ENCODE measurements around the gene GAPVD1. TPM values are rescaled to one million over a fixed set of nuclear protein-coding genes. Genes with fewer than 3 reads are reported as not detected.
"Not testable (repeated sequence)": the region's sequence is repeated elsewhere in the genome, so short reads cannot be mapped to it uniquely, and the experiment has no call there.

Gene GAPVD1
- total RNA-seq, 1 donor from 2014 or later, result 54.8 TPM

GRCh38 chr9:125272697-125273096 lies 11.1 kb downstream of the GAPVD1 start:
- H3K4me1 ChIP-seq, result peaks cover 50% of the 10 kb centered on the region
- no peak overlapping the region for H3K4me3 ChIP-seq
- H3K36me3 ChIP-seq, result no peaks in the 10 kb centered on the region
- H3K9me3 ChIP-seq, result no peaks in the 10 kb centered on the region
- TF ChIP-seq POLR2A (IDR thresholded peaks at IDR 0.05) (no peak), CTCF (IDR thresholded peaks at IDR 0.05) (no peak), POLR2AphosphoS5 (IDR thresholded peaks at IDR 0.05; ENCODE audit: insufficient read depth in 1 of 2, low read depth in 1 of 2) (no peak)
- H3K27ac ChIP-seq, result no peak overlapping the region
- no peaks in the 10 kb centered on the region for H3K27me3 ChIP-seq
- no peak for DNase-seq (ENCODE audit: extremely low spot score in 2 of 2)
- intact Hi-C loops (cut with DNase I), result no loop called here

GRCh38 chr9:125276771-125277170 lies 15.1 kb downstream of the GAPVD1 start:
- no peak overlapping the region for H3K4me3 ChIP-seq
- no peaks in the 10 kb centered on the region for H3K27me3 ChIP-seq
- H3K4me1 ChIP-seq, result peaks cover 38% of the 10 kb centered on the region
- no peak for DNase-seq (ENCODE audit: extremely low spot score in 2 of 2)
- H3K36me3 ChIP-seq, result no peaks in the 10 kb centered on the region
- H3K9me3 ChIP-seq, result no peaks in the 10 kb centered on the region
- no peak for TF ChIP-seq POLR2AphosphoS5 (IDR thresholded peaks at IDR 0.05; ENCODE audit: insufficient read depth in 1 of 2, low read depth in 1 of 2)
- TF ChIP-seq POLR2A (IDR thresholded peaks at IDR 0.05), result no peak
- TF ChIP-seq CTCF (IDR thresholded peaks at IDR 0.05), result no peak
- intact Hi-C loops (cut with DNase I), result no loop called here
- no peak overlapping the region for H3K27ac ChIP-seq

DNA sequence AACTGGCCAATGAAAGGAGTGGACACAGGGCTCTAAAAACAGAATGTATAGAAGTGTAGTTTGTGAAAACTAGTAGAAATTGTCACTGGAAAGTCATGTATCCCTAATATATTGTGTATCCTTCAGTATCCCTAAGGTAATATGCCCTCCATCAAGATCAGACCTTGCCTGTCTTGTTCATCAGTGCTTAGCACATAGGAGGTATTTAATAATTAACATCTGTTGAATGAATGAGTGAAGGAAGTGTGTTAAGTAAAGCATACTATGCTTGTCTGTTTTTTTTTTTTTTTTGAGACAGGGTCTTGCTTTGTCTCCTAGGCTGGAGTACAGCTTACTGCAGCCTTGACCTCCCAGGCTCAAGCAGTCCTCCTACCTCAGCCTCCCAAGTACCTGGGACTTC lies 15.8 kb downstream of the GAPVD1 start:
- intact Hi-C loops (cut with DNase I), result no loop called here
- DNase-seq (ENCODE audit: extremely low spot score in 2 of 2), result no peak
- Histone ChIP-seq H3K9me3 (no peaks in the 10 kb centered on the region), H3K36me3 (no peaks in the 10 kb centered on the region), H3K27me3 (no peaks in the 10 kb centered on the region), H3K27ac (no peak overlapping the region), H3K4me1 (peaks cover 32% of the 10 kb centered on the region), H3K4me3 (no peak overlapping the region)
- no peak for TF ChIP-seq CTCF (IDR thresholded peaks at IDR 0.05)
- no peak for TF ChIP-seq POLR2A (IDR thresholded peaks at IDR 0.05)
- no peak for TF ChIP-seq POLR2AphosphoS5 (IDR thresholded peaks at IDR 0.05; ENCODE audit: insufficient read depth in 1 of 2, low read depth in 1 of 2)

DNA sequence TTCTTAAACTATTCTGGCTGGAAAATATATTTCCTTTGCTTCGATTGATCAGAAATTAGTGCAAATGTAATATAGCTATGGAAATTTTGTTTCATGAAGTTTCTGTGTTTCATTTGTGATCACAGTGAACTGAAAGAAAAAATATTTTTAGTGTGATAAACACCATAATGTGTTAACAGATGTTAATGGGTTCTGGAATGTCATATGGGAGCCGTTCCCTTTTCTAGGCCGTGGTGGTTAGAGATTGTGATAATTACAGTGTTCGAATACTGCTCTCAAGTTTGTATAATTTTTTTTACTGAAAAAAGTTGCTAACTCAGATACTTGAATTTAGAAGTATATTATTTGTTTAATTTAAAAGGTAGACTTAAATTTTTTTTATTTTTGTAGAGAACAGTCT lies 19.3 kb downstream of the GAPVD1 start:
- H3K27me3 ChIP-seq, result no peaks in the 10 kb centered on the region
- no peak overlapping the region for H3K4me3 ChIP-seq
- H3K9me3 ChIP-seq, result no peaks in the 10 kb centered on the region
- H3K27ac ChIP-seq, result no peak overlapping the region
- H3K4me1 ChIP-seq, result peaks cover 27% of the 10 kb centered on the region
- no peak for TF ChIP-seq CTCF (IDR thresholded peaks at IDR 0.05)
- TF ChIP-seq POLR2AphosphoS5 (IDR thresholded peaks at IDR 0.05; ENCODE audit: insufficient read depth in 1 of 2, low read depth in 1 of 2), result no peak
- no peak for TF ChIP-seq POLR2A (IDR thresholded peaks at IDR 0.05)
- intact Hi-C loops (cut with DNase I), result loop anchor here (5.0 kb wide), 1 partner anchor 1936 kb away; no protein-coding TSS in a partner anchor
- no peak for DNase-seq (ENCODE audit: extremely low spot score in 2 of 2)
- H3K36me3 ChIP-seq, result no peaks in the 10 kb centered on the region

DNA sequence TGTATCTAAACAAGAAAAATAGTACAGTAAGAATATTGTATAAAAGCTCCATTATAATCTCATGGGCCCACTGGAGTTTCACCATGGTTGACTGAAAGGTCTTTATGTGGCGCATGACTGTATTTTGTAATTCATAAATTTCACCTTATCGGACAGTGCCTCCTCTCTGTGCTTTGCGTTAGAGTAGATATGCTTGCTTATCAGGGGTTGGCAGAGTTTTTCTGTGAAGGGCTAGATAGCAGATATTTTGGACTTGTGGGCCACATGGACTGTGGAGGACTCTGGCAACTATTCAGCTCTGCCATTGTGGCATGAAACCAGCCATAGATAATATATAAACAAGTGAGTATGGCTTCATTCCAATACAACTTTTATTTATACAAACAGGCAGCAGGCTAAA lies 23.2 kb downstream of the GAPVD1 start:
- H3K27ac ChIP-seq, result no peak overlapping the region
- no peaks in the 10 kb centered on the region for H3K36me3 ChIP-seq
- intact Hi-C loops (cut with DNase I), result loop anchor here (5.0 kb wide), 1 partner anchor 1932 kb away; no protein-coding TSS in a partner anchor
- H3K9me3 ChIP-seq, result no peaks in the 10 kb centered on the region
- H3K4me1 ChIP-seq, result peaks cover 19% of the 10 kb centered on the region
- no peak for TF ChIP-seq CTCF (IDR thresholded peaks at IDR 0.05)
- no peak for TF ChIP-seq POLR2AphosphoS5 (IDR thresholded peaks at IDR 0.05; ENCODE audit: insufficient read depth in 1 of 2, low read depth in 1 of 2)
- no peak for TF ChIP-seq POLR2A (IDR thresholded peaks at IDR 0.05)
- no peak for DNase-seq (ENCODE audit: extremely low spot score in 2 of 2)
- H3K4me3 ChIP-seq, result no peak overlapping the region
- H3K27me3 ChIP-seq, result no peaks in the 10 kb centered on the region

- H3K27me3 ChIP-seq; H3K9me3 ChIP-seq; H3K27ac ChIP-seq; H3K36me3 ChIP-seq; intact Hi-C loops (cut with DNase I); DNase-seq (ENCODE audit: extremely low spot score in 2 of 2); H3K4me3 ChIP-seq: not testable (repeated sequence)
- peaks cover 21% of the 10 kb centered on the region for H3K4me1 ChIP-seq
Measured at GRCh38 chr9:125286935-125287433, 25.4 kb downstream of the GAPVD1 start.
